HL-60 (cell line): Measurements from ENCODE around the gene ZFPL1.
A peak's percentile ranks its signal among the peaks of the same experiment; 100 is the strongest.

Experiments used
- SPI1 ChIP-seq: IDR thresholded peaks from 2 replicates; pipeline ENCODE4 v1.6.1; 2012; ENCODE audit warnings: low read depth, mild to moderate bottlenecking, borderline replicate concordance
- TF ChIP-seq, protein P1 (sequence below): IDR thresholded peaks from one replicate; pipeline ENCODE4 v1.5.1; 2011; ENCODE audit warnings: low read length, control low read depth, inconsistent platforms; ENCODE audit not compliant: insufficient read depth
- TF ChIP-seq, protein P2 (sequence below): IDR thresholded peaks from 2 replicates; pipeline ENCODE4 v1.6.1; 2012; ENCODE audit warnings: low read depth; ENCODE audit not compliant: insufficient replicate concordance

DNA sequence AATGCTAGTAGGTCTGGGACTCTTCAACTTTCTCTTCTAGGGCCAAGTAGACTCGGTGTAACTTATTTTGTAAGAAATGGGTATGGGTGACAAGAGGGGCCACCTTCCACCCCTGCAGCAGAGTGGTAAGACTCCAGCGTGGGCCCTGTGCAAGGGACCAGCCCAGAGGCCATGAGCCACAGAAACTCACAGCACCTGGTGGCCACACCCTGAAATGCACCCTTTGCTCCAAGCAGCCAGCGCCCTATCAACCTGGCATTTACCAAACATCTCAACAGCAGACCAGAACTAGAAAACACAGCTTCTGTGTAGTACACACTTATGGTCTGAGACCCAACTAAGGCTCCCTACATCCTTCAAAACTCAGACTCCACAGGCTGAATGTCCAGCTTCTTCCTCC is 5.9 kb upstream of the ZFPL1 start:
- no peak for TF ChIP-seq SPI1
- TF ChIP-seq, protein P1, sequence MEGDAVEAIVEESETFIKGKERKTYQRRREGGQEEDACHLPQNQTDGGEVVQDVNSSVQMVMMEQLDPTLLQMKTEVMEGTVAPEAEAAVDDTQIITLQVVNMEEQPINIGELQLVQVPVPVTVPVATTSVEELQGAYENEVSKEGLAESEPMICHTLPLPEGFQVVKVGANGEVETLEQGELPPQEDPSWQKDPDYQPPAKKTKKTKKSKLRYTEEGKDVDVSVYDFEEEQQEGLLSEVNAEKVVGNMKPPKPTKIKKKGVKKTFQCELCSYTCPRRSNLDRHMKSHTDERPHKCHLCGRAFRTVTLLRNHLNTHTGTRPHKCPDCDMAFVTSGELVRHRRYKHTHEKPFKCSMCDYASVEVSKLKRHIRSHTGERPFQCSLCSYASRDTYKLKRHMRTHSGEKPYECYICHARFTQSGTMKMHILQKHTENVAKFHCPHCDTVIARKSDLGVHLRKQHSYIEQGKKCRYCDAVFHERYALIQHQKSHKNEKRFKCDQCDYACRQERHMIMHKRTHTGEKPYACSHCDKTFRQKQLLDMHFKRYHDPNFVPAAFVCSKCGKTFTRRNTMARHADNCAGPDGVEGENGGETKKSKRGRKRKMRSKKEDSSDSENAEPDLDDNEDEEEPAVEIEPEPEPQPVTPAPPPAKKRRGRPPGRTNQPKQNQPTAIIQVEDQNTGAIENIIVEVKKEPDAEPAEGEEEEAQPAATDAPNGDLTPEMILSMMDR: peak; percentile 82
- TF ChIP-seq, protein P2, sequence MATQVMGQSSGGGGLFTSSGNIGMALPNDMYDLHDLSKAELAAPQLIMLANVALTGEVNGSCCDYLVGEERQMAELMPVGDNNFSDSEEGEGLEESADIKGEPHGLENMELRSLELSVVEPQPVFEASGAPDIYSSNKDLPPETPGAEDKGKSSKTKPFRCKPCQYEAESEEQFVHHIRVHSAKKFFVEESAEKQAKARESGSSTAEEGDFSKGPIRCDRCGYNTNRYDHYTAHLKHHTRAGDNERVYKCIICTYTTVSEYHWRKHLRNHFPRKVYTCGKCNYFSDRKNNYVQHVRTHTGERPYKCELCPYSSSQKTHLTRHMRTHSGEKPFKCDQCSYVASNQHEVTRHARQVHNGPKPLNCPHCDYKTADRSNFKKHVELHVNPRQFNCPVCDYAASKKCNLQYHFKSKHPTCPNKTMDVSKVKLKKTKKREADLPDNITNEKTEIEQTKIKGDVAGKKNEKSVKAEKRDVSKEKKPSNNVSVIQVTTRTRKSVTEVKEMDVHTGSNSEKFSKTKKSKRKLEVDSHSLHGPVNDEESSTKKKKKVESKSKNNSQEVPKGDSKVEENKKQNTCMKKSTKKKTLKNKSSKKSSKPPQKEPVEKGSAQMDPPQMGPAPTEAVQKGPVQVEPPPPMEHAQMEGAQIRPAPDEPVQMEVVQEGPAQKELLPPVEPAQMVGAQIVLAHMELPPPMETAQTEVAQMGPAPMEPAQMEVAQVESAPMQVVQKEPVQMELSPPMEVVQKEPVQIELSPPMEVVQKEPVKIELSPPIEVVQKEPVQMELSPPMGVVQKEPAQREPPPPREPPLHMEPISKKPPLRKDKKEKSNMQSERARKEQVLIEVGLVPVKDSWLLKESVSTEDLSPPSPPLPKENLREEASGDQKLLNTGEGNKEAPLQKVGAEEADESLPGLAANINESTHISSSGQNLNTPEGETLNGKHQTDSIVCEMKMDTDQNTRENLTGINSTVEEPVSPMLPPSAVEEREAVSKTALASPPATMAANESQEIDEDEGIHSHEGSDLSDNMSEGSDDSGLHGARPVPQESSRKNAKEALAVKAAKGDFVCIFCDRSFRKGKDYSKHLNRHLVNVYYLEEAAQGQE: no peak
